GM21825 (cell line): ENCODE measurements around the gene TRPM3.

Experiments used
- ATAC-seq: cut with Tn5 transposase; IDR thresholded peaks from one replicate; pipeline ENCODE4 v1.9.1; 2021; ENCODE audit warnings: mild to moderate bottlenecking, moderate library complexity; ENCODE audit not compliant: unreplicated experiment

TRPM3 gene

DNA sequence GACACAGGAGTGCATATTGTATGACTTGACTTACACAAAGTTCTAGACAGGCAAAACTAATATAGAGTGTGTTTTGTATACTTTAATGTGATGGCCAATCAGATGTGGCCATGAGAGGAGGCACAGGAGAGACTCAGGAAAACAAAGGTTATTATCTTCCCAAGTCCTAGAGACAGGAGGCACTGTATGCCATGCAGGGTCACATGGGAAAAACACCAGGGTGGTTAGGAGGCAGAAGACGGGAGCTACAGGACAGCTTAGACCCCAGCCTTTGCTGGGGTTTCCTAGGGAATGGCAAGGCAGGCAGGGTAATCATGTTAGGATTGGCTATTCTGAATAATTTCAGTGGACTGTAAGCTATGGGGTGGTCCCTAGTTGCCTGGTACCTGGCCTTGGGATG is 16.2 kb downstream of the TRPM3 start:
- ATAC-seq: no peak

DNA sequence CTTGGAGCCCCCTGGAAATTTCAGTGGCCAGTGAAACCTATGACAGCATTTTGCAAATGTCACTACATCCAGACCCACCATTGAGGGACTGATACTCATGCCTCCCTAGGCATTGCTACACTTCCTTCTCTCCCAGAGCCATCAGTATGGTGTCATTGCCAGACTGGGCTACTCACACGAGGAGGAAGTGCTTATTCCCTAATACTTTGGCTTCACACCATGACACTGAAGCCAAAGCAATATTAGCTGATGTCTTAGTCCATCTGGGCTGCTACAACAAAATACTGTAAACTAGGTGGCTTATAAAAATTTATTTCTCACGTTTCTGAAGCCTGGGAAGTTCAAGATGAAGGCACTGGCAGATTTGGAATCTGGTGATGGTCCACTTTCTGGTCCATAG is 22.6 kb downstream of the TRPM3 start:
- no peak for ATAC-seq

DNA sequence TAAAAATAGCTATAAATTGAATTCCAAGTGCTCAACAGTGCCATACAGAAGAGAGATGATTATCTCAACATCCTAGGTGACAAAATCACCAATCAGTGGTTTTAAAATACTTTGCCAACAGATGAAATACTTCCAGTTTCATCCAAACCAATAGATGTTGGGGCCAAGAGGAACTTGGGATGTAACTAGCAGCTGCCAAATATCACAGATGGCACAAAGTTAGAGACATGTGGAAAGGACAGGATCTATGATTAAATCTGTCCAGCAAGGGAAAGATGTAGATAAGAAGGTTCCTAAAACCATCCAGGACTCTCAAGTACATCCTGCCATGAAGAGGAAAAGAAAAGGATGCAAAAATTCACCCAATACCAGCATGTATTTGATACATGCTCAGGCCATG is 23.8 kb downstream of the TRPM3 start:
- ATAC-seq: no peak

DNA sequence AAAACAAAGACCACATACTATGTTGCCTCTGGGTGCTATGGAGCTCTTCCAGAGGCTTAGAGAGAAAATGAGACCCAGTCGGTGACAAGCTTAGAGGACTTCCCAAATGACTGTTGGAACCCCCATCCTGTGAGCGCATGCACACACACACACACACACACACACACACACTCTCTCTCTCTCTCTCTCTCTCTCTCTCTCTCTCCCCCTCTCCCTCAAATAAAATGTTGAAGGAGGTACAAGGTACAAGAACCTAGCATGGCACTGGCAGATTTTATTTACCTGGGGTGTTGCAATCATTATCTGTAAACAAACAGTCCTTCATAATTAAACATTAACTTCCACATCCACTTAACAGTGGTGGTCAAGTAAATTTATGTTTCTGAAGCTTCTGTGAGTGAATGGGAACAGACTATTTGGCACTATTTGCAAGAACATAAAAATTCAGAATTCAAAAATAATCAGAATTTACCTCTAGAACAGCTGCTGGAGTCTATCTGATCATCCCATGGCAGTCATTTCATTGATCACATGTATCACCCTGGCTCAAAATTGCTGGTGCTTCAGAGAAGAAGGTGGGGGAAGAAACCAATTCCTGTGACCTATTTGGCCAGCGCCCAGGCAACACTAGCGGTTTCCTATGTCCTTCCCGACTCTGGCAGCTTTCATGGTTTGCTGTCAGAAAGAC is 24.9 kb downstream of the TRPM3 start:
- ATAC-seq: no peak

DNA sequence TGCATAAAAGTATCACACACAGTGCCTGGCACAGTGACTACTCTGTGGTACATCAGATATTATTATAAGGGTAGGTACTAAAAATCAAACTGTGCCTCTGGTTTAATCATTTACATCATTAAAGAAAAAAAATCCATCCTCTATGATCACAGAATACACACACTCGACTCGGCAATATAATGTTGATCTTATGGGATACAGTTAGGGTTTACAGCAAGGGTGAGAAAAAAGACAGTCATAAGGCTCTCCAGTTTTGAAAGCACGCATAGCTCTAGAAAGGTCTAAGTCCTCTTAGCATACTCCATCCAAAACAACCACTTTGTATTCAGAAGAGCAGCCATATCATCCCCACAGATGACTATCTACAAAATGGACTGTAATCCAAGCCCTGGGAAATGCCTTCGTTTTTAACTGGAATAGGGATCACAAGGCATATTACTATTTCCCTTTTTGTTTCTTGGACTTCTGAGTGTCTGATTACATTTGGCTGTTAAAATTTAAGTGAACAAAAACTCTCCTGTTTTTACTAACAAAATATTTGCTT is 26.6 kb downstream of the TRPM3 start:
- no peak for ATAC-seq

DNA sequence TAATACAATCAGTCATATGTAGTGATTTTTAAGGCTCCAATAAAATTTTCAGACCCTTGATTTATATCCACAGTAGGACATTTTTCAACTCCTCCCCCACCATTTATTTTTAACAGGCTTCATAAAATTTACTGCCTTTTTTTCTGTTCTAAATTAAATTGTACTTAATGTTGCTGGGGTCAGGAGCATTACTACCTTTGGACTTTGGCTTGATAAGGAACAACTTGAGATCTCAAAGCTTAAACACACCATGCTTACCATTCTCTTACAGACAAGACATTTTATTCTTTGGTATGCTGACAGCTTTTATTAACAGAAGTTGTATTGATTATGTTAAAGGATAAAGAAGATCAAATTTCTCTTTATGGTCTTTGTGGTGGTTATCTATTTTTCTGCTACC is 30.5 kb downstream of the TRPM3 start:
- ATAC-seq: no peak

DNA sequence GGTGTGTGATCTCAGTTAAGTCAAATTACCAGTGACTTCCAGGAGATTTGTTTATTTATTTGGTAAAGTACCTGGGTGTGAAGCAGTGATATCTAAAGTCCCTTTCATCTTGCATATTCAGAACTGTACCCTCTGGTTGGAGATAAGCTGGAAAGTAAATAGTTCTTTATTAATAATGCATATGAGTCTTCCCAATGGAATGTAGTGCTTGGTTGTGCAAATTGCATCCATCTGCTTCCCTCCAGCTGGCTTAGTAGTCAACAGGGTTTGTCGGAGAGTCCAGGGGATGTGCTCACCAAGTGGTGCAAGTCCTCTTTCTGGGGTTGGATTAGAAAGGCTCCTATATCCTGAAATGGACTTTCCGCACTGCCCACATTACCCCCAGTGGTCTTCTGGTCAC is 42.0 kb downstream of the TRPM3 start:
- ATAC-seq: no peak

DNA sequence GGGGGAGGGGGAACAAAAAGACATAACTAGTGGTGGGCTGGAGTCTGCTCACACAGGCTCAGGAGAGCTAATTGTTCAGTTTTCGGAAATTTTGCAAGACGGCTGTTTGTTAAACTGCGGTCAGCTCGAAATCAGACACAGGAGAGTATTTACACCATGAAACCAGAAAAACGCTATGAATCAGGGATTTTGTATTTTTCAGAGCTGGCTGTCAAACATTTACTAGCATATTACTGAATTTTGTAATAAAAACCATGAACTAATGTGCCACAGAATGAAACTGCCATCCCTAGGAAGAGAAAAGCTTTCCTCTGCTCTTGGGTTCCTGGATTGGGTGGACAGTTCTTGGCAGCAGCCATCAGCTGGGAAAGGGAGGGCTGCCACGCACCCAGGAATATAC is 45.3 kb downstream of the TRPM3 start:
- ATAC-seq: no peak

DNA sequence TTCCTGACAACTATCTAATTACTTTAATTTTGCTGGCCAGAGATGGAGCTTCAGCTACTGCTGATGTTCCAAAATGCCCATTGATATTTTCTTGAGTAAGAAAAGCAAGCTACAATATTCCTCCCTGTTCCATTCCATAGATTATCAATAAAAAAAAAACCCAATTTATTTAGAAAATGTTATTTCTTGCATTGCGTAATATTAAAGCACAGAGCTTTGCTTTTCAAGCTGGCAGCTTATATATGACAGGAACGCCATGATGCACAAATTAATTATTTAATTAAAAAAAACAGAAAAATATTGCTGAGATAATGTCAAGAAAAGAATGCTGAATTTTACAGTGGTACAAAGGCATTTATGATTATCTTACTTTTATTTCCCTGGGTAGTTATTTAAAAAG is 47.9 kb downstream of the TRPM3 start:
- ATAC-seq: no peak

DNA sequence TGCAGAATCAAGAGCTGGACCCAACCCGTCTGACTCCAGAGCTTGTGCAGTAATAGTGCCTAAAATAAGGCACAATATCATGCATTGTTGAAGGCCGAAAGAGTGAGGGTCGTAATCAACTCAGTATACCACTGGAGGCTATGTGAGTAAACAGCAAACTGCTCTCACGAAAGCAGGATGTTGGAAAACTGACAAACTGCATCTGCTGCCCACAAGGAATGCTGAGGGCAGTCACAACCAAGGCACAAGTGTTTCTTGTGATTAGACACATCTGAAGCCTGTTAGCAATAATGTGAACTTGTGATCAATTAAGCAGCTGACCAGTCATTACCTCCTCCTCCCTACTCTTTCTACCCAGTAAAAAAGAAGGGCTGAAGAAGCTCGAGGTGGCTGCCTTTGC is 48.8 kb downstream of the TRPM3 start:
- no peak for ATAC-seq

DNA sequence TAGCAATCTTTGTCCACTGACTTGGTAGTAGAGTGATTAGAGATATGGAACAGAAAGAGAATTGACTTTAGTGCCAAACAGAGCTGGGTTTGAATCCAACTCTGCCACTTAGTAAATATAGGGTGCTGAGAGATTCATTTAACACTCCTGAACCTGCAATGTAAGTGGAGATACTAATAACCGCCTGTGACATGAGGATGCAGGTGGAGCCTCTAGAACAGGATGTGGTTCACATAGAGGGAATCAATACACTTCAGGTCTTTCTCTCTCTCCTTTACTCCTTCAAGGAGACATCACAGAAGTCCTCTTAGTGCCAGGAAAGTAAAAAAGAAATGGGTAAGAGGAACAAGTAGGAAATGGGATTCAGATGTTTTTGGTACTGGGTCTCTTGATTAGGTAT is 49.8 kb downstream of the TRPM3 start:
- ATAC-seq: no peak

DNA sequence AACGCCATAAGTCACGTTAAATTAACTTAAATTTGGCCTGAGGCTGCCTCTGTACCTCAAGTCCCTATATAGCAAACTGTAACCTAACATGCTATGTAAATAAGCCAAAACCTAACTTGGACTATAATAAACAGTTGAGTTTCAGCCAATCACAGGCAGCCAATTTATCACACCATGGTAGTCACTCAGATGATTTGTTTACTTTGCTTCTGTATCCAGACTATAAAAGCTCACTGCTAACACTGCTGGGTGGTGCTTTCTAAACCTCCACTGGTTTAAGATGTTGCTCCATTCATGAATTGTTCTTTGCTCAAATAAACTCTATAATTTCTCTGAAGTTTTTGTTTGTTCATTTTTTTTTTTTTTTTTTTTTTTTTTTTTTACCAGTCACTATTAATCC is 62.8 kb downstream of the TRPM3 start:
- no peak for ATAC-seq

DNA sequence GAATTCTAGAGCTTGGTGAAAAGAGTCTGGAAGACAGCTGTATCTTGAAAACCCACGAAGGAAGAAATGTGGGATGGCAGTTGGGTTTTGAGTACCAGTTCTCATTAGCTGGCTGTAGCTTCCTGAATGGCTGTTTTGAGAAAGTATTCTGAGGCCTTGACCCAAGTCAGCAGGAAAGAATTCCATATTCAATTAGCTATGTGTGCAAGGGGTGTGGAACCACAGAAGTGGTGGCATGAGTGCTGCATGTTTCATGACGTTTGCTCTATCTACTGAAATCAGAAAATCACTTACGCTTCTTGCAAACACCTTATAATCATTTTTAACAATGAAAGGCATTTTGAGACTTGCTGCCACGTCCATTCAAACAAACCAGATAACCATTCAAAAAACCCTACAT is 69.1 kb downstream of the TRPM3 start:
- no peak for ATAC-seq

DNA sequence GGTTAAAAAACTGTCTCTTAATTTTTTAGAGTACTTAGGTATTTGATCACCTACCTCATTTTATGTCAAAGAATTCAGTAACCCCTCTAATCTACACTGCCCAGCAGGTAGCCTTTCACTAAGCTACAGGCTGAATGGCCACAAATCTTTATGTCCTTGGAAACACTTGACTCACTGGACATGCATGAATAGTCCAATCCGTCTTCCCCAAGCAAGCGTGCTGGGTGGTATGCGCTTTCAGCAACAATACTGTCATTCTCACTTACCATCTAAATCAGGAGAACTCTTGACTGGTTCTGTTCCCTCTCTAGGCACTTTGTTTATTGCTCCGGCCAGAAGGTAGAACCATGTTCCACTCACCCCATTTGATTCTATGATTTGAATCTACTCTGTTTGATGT is 73.1 kb downstream of the TRPM3 start:
- no peak for ATAC-seq

DNA sequence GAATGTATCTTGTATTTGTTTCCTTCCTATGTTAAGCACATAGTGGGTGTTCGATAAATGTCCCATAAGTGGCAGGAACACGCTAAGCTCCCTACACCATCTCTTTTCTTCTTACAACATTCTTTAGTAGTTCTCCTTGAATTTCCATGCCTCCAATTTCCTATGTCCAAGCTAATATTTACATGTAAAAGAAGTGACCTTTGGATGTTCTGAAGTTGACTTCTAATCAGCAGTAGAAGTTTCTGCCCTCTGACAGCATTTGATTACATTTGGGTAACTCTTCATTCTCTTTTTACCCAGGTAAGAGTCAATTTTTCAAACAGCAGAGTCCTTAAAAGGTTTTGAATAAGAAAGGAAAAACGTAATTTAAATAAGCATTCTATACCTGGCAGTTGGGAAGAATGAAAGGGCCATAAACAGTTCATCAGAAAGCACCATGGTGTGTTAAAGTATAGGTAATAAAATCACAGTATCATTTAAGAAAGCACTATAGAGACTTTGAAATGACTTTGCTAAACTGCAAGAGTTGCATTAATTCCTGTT is 78.9 kb downstream of the TRPM3 start:
- no peak for ATAC-seq

DNA sequence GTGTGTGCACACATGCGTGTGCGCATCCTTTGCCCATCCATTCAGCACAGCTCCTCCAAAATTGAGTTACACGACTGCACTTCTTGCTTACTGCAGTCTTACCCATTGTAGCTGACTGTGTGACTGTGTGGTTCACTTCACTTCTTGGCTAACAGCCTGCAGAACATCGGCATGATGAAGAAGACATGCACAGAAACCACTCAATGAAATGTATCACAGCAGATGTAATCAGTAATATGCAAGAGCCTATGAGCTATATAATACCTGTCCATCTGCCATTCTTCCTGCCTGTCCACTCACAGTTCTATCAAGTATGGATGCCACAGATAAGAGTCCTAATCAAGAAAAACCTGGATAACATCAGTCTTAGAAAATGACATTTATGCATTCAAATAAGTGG is 83.9 kb downstream of the TRPM3 start:
- ATAC-seq: no peak

DNA sequence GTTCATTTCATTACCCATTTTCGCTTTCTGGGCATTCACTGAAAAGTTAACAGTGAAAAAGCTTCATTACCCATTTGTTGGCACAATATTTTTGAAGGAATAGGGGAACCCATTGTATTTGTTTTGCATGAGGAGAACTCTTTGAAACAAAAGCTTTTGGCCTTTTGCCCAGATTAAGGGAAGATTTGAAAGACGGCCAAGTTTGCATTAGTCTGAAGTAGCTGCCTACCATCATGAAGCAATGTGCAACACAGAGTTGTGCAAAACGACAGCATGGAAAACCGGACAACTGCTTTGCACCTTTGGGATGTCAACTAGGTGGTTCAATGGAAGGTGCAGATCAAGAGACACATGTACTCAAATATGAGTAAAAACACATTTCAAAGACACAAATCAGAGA is 84.9 kb downstream of the TRPM3 start:
- no peak for ATAC-seq

DNA sequence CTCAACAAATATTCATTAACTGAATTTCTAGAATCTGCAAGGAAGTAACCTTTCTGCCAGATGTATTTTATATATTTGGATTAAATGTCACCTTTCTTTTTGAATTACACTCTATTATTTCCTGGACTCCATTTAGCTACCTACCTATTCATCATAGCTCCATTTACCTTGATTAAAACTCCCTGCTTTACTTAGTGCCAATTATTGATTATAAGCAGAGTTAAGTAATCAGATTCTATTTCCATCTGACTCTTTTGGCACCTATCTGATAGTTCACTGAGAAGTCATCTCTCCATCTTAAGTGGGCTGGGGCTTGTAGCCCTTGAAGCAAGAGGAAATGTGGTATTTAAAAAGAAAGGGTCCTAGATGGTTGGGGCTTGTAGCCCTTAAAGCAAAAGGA is 88.6 kb downstream of the TRPM3 start:
- ATAC-seq: no peak

DNA sequence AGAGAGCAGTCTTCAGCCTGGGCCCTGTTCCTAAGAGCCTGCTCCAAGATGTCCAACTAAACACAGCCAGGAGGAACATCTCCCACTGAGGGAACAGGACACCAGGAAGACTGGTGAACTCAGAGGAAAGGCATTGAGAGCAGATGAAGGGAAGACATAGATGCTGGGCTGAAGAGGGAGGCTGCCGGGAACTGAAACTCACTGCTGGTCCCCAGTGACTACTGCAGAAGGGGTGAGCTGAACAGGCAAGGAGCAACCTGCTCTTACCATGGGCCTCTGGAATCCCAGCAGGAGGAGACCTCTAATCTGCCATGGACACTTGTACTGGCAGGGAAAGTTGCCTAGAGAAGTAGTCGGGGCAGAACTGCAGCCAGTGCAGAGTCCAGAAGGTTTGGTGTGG is 95.7 kb downstream of the TRPM3 start:
- ATAC-seq: no peak

DNA sequence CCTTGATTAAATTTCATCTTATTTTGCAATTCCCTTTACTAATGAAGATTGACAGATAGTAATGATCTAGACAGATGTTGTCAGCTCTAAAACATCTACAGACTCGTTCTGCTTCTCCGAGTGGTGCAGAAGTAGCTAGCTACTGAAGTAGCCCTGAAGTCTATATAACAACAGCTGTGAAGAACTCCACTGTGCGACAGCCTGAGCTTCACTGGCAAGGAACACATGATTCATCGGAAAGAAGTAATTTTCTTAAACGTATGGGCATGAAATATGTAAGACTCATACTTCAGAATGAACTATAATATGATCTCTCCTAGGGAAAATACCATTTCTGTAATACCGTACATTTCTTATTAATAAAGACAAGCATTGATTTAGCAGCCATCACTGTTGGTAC is 96.2 kb downstream of the TRPM3 start:
- ATAC-seq: no peak

DNA sequence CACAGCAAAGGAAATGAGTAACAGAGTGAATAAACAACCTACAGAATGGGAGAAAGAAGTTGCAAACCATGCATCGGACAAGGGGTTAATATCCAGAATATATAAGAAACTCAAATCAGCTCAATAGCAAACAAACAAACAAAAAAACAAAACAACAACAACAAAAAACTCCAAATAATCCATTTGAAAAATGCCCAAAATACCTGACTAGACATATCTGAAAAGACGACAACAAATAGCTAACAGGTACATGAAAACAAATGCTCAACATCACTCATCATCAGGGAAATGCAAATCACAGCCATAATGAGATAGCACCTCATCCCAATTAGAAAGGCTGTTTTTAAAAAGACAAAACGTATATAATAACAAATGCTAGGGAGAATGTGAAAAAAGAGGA is 111.2 kb downstream of the TRPM3 start:
- ATAC-seq: no peak

DNA sequence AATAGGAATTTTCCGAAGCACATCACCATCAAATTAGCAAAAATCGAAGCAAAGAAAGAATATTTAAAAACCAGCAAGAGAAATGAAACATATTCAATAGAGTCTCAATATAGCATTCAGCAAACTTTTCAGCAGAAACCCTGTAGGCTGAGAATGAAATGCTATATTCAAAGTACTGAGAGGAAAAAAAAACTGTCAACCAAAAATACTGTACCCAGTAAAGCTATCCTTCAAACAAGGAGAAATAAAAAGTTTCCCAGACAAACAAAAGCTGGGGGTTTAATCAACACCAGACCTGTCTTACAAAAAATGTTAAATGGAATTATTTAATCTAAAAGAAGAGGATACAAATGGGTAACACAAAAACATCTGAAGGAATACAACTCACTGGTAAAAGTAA is 116.0 kb downstream of the TRPM3 start:
- no peak for ATAC-seq

DNA sequence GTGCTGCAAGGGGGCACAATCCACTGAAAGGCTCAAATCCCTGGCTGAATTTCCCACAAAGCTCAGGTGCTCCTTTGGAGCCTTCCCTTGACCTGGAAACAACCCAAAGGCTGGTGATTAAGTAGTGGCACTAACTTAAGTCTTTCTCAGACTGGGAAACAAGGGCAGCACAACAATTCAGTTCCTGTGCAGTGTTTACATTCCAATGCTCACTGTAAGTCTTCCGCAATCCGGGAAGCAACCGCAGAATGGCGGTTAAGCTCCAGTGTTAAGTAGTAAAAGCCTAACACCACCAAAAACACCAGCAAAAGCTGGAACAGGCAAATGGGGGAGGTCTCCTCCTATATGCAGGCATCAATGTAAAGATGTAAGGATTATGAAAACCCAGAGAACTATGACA is 117.2 kb downstream of the TRPM3 start:
- no peak for ATAC-seq
